ENCODE measurements around the gene DPF3.

The DPF3 gene

GRCh38 chr14:72891666-72892102 lies 2.2 kb downstream of the DPF3 start:
- POLR2A ChIA-PET, result no interaction called here
- CTCF ChIA-PET, result interaction anchor here (1.0 to 5.5 kb wide), 4 partner anchors 13 to 377 kb away, joined by 3 to 53 read pairs (median 5); no protein-coding TSS in a partner anchor
- TF ChIP-seq, protein P1, sequence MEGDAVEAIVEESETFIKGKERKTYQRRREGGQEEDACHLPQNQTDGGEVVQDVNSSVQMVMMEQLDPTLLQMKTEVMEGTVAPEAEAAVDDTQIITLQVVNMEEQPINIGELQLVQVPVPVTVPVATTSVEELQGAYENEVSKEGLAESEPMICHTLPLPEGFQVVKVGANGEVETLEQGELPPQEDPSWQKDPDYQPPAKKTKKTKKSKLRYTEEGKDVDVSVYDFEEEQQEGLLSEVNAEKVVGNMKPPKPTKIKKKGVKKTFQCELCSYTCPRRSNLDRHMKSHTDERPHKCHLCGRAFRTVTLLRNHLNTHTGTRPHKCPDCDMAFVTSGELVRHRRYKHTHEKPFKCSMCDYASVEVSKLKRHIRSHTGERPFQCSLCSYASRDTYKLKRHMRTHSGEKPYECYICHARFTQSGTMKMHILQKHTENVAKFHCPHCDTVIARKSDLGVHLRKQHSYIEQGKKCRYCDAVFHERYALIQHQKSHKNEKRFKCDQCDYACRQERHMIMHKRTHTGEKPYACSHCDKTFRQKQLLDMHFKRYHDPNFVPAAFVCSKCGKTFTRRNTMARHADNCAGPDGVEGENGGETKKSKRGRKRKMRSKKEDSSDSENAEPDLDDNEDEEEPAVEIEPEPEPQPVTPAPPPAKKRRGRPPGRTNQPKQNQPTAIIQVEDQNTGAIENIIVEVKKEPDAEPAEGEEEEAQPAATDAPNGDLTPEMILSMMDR (IDR thresholded peaks at IDR 0.05; ENCODE audit: control extremely low read depth, extremely low read depth, low read depth, missing control alignments), result no peak
- no peak for DNase-seq (ENCODE audit: extremely low spot score)

DNA sequence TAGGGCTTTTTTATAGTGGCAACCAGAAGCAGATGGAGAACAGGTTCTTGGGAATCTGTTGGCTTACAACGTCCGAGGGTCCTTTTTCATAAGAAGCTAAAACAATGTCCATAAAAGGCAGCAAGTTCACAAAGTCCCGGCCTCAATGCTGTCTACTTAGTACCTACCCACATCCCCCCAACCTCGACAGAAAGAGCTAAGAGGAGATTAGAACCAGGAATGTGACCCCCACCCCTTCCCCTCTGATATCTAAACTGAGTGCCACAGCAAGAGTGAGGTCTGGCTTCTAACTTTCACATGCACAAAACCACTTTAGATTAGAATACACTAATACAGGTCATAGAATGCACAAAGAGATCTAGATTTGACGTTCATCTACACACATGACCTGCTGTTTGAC lies 4.5 kb downstream of the DPF3 start:
- CTCF ChIA-PET, result interaction anchor here (1.1 to 4.2 kb wide), 6 partner anchors 15 to 381 kb away, joined by 3 to 25 read pairs (median 3); no protein-coding TSS in a partner anchor
- TF ChIP-seq, protein P1 (IDR thresholded peaks at IDR 0.05; ENCODE audit: control extremely low read depth, extremely low read depth, low read depth, missing control alignments), result no peak
- DNase-seq (ENCODE audit: extremely low spot score), result no peak
- POLR2A ChIA-PET, result no interaction called here

- POLR2A ChIA-PET, result no interaction called here
Observed at GRCh38 chr14:72888636-72889201, 5.2 kb downstream of the DPF3 start.

DNA sequence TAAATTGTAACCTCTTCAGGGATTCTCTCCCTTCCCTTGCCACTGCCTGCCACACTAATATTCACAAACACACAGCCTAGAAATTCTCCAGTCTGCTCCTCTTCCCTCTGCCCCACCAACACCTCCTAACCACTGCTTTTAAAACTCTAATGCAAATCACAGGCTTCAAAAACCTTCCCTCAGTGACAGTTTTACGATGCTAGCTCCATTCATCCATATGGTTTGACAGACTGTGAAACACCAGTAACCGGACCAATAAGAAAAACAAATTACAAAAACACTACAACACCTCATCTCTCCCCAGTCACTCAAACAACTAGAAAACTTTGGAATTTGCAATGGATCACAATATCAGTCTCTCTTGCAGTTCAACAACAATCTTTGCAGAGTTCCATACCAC lies 5.7 kb downstream of the DPF3 start:
- no peak for DNase-seq (ENCODE audit: extremely low spot score)
- CTCF ChIA-PET, result interaction anchor here (1.1 to 4.2 kb wide), 7 partner anchors 10 to 380 kb away, joined by 3 to 25 read pairs (median 3); no protein-coding TSS in a partner anchor
- TF ChIP-seq, protein P1 (IDR thresholded peaks at IDR 0.05; ENCODE audit: control extremely low read depth, extremely low read depth, low read depth, missing control alignments), result no peak
- POLR2A ChIA-PET, result no interaction called here

More at GRCh38 chr14:72888636-72889201, 5.2 kb downstream of the DPF3 start:
- CTCF ChIA-PET, result interaction anchor here (1.1 to 4.2 kb wide), 8 partner anchors 9 to 380 kb away, joined by 3 to 25 read pairs (median 3); no protein-coding TSS in a partner anchor
- DNase-seq (ENCODE audit: extremely low spot score), result no peak
- TF ChIP-seq, protein P1 (IDR thresholded peaks at IDR 0.05; ENCODE audit: control extremely low read depth, extremely low read depth, low read depth, missing control alignments), result no peak

DNA sequence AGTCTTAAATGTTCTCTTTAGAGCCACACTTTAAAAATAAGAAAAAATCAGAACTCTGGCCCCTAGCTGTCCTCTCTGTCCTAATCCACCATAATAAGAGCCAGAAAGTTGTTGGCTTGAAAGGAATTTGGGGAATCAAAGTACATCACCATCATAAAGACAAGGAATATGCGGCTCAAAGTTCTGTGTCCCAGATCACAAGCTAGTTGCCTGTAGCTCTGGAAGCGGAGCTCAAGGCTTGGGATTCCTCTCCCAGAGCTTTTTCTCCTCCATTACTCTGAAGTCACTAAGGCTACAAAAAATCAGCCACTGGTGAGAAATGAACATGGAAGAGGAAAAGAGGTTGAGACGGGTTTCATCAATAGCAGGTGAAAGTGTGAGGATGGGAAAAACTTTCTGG lies 6.4 kb downstream of the DPF3 start:
- POLR2A ChIA-PET, result no interaction called here

DNA sequence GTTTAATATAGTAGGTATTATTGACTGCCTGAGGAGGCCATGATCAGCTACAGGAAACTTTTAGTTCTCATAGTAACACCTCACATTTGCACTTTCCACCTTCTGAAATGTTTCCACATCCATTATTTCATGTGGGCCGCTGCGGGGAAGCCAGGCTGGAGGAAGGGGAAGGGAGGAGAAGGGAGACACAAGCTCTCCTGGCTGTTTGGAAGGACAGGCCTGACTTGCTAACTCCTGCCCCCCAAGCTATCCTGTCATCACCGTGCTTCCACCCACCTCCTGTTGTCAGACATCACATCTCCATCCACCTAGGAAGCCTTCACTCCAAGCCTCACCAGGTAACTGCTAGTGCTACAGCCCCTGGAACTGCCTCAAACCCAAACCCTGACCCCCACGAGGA lies 9.5 kb downstream of the DPF3 start:
- no peak for DNase-seq (ENCODE audit: extremely low spot score)
- TF ChIP-seq, protein P1 (IDR thresholded peaks at IDR 0.05; ENCODE audit: control extremely low read depth, extremely low read depth, low read depth, missing control alignments), result no peak
- ChIA-PET POLR2A (no interaction called here), CTCF (interaction anchor here (1.0 to 1.8 kb wide), 7 partner anchors 9 to 368 kb away, joined by 3 to 6 read pairs (median 3); partner anchors contain the start of gene DPF3)

More for the DNA sequence above, 6.4 kb downstream of the DPF3 start:
- TF ChIP-seq, protein P1 (IDR thresholded peaks at IDR 0.05; ENCODE audit: control extremely low read depth, extremely low read depth, low read depth, missing control alignments), result no peak
- CTCF ChIA-PET, result interaction anchor here (0.9 to 4.2 kb wide), 5 partner anchors 10 to 371 kb away, joined by 3 to 25 read pairs (median 4); no protein-coding TSS in a partner anchor
- DNase-seq (ENCODE audit: extremely low spot score), result no peak

All from GM10248 (cell line).